Measurements from ENCODE around the gene ERCC2.

DNA sequence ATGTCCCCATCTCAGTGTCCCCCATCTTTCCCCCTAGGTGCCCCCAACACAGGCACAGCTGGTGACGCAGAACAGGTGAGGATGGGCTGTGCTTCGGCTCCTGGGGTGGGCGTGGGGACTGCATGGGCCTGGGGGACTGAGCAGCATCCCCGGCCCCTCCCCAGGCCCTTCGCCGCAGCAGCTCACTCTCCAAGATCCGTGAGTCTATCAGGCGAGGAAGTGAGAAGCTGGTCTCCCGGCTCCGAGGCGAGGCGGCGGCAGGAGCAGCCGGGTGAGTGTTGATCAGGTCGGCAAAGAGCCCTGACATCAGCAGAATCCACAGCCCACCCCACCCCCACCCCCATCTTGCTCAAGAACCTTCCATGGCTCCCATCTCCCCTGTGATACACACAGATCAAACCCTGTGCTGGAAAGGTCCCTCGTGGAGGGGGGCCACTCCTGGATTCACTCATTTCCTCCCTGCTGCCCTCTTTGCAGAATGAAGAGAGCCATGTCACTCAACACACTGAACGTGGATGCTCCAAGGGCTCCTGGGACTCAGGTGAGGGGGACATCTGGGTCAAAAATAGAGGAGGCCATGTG lies 19.8 kb downstream of the ERCC2 start:
- TF ChIP-seq, protein P1, sequence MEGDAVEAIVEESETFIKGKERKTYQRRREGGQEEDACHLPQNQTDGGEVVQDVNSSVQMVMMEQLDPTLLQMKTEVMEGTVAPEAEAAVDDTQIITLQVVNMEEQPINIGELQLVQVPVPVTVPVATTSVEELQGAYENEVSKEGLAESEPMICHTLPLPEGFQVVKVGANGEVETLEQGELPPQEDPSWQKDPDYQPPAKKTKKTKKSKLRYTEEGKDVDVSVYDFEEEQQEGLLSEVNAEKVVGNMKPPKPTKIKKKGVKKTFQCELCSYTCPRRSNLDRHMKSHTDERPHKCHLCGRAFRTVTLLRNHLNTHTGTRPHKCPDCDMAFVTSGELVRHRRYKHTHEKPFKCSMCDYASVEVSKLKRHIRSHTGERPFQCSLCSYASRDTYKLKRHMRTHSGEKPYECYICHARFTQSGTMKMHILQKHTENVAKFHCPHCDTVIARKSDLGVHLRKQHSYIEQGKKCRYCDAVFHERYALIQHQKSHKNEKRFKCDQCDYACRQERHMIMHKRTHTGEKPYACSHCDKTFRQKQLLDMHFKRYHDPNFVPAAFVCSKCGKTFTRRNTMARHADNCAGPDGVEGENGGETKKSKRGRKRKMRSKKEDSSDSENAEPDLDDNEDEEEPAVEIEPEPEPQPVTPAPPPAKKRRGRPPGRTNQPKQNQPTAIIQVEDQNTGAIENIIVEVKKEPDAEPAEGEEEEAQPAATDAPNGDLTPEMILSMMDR (conservative IDR thresholded peaks at IDR 0.05 in 1 of 2, IDR thresholded peaks at IDR 0.05 in 1 of 2; ENCODE audit: extremely low read depth in 1 of 2, insufficient read depth in 1 of 2, low read depth in 1 of 2, low read length in 2 of 2): no peak
- no peak for TF ChIP-seq EZH2 (IDR thresholded peaks at IDR 0.05; ENCODE audit: borderline replicate concordance, low read length)
